ENCODE measurements around the gene SLC17A7. TPM values are rescaled to one million over a fixed set of nuclear protein-coding genes. Genes with fewer than 3 reads are reported as not detected.

Gene SLC17A7
- total and polyA plus RNA-seq, 9 donors = 0.15 to 2.5 (median 0.19) TPM; not detected in 2

DNA sequence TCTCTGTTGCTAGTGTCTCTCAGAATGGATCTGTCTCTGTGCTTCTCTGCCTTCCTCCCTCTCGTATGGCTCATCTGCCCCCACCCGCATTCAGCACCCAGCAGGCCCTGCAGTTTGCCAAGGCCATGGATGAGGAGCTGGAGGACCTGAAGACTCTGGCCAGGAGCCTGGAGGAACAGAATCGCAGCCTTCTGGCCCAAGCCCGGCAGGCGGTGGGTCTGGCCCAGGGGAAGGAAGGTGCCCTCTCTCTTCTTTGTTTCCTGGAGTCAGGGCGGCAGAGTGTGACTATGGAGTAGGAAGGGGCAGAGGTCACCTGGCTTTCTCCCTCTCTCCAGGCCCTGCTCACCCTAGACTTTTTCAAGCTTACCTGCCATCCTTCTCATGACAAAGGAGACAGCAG is 42.4 kb downstream of the SLC17A7 start:
- TF ChIP-seq EP300 (IDR thresholded peaks at IDR 0.05) (no peak), POLR2A (IDR thresholded peaks at IDR 0.05) (no peak)
- TF ChIP-seq, protein P1, sequence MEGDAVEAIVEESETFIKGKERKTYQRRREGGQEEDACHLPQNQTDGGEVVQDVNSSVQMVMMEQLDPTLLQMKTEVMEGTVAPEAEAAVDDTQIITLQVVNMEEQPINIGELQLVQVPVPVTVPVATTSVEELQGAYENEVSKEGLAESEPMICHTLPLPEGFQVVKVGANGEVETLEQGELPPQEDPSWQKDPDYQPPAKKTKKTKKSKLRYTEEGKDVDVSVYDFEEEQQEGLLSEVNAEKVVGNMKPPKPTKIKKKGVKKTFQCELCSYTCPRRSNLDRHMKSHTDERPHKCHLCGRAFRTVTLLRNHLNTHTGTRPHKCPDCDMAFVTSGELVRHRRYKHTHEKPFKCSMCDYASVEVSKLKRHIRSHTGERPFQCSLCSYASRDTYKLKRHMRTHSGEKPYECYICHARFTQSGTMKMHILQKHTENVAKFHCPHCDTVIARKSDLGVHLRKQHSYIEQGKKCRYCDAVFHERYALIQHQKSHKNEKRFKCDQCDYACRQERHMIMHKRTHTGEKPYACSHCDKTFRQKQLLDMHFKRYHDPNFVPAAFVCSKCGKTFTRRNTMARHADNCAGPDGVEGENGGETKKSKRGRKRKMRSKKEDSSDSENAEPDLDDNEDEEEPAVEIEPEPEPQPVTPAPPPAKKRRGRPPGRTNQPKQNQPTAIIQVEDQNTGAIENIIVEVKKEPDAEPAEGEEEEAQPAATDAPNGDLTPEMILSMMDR (IDR thresholded peaks at IDR 0.05) = no peak
- intact Hi-C loops (cut with DNase I) = loop anchor here in 1 of 4 donors (5.0 kb wide), 1 partner anchor 38 kb away; no protein-coding TSS in a partner anchor

DNA sequence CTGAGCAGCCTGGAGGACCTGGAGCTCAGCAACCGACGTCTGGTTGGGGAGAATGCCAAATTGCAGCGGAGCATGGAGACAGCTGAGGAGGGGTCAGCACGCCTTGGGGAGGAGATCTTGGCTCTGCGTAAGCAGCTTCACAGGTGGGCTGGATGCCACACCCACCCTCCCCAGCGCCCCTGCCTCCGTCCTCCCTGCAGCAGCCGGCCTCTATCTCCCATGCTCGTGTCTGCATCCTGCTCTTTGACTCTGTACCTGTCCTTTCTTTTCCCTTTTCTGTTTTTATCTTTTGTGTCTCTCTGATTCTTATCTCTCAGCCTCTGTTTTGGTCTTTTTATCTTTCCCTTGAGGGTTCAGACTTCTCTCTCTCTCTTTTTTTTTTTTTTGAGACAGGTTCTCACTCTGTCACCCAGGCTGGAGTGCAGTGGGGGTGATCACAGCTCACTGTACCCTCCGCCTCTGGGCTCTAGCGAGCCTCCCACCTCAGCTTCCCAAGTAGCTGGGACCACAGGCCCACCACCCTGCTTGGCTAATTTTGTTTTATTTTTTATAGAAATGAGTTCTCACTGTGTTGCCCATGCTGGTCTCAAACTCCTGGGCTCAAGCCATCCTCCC is 43.2 kb downstream of the SLC17A7 start:
- 45 to 53% (median 46%) methylated on average over 11 of the region's 11 CpGs for WGBS, 3 donors
- TF ChIP-seq, protein P1 (IDR thresholded peaks at IDR 0.05) = no peak
- no peak for TF ChIP-seq POLR2A (IDR thresholded peaks at IDR 0.05)
- TF ChIP-seq EP300 (IDR thresholded peaks at IDR 0.05) = no peak
- Histone ChIP-seq H3K4me1 (ENCODE audit: insufficient read depth) (no peaks in the 10 kb centered on the region), H3K9me3 (no peaks in the 10 kb centered on the region), H3K4me3 (no peak overlapping the region), H3K36me3 (no peaks in the 10 kb centered on the region), H3K27ac (no peak overlapping the region), H3K27me3 (no peaks in the 10 kb centered on the region)
- DNase-seq = no peak
- intact Hi-C loops (cut with DNase I) = loop anchor here in 1 of 4 donors (5.0 kb wide), 1 partner anchor 39 kb away; no protein-coding TSS in a partner anchor

More for the DNA sequence above, 42.4 kb downstream of the SLC17A7 start:
- Histone ChIP-seq H3K4me1 (ENCODE audit: insufficient read depth) (no peaks in the 10 kb centered on the region), H3K27ac (no peak overlapping the region), H3K9me3 (no peaks in the 10 kb centered on the region), H3K4me3 (no peak overlapping the region), H3K36me3 (no peaks in the 10 kb centered on the region), H3K27me3 (no peaks in the 10 kb centered on the region)
- 80 to 86% (median 85%) methylated on average over 6 of the region's 6 CpGs for WGBS, 3 donors
- no peak for DNase-seq

DNA sequence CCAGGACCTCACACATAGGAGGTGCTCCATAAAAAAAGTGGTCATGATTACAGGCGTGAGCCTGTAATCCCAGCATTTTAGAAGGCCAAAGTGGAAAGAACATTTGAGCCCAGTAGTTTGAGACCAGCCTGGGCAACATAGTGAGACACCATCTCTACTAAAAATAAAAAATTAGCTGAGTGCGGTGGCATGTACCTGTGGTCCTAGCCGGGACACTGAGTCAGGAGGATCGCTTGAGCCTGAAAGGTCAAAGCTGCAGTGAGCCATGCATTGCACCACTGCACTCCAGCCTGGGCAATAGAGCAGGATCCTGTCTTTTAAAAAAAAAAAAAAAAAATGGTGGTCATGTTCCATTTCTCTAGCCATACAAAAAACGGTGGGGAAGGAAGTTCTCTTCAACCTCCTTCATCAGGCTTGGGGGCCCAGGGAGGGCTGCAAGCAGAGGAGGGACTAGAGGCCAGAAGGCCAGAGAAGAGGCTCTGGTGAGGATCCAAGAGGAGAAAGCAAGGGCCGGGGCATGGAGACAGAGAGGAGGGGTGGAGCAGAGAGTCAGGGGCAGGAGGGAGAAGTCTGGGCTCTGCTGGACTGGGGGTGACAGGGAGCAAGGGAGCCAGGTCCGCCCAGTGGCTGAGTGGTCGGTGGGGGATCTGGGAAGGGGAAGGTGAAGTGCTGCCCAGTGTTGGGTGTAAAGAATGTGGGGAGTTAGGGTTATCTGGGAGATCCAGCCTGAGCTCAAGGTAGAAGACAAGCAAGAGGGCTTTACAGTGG is 44.4 kb downstream of the SLC17A7 start:
- Histone ChIP-seq H3K4me1 (ENCODE audit: insufficient read depth) (no peaks in the 10 kb centered on the region), H3K9me3 (no peaks in the 10 kb centered on the region), H3K4me3 (no peak overlapping the region), H3K27ac (no peak overlapping the region), H3K36me3 (no peaks in the 10 kb centered on the region), H3K27me3 (no peaks in the 10 kb centered on the region)
- DNase-seq = no peak
- 72 to 76% (median 74%) methylated on average over 8 of the region's 8 CpGs for WGBS, 3 donors
- intact Hi-C loops (cut with DNase I) = loop anchor here in 1 of 4 donors (5.0 kb wide), 1 partner anchor 40 kb away; no protein-coding TSS in a partner anchor
- TF ChIP-seq, protein P1 (IDR thresholded peaks at IDR 0.05) = no peak
- TF ChIP-seq POLR2A (IDR thresholded peaks at IDR 0.05) (no peak), EP300 (IDR thresholded peaks at IDR 0.05) (no peak)

DNA sequence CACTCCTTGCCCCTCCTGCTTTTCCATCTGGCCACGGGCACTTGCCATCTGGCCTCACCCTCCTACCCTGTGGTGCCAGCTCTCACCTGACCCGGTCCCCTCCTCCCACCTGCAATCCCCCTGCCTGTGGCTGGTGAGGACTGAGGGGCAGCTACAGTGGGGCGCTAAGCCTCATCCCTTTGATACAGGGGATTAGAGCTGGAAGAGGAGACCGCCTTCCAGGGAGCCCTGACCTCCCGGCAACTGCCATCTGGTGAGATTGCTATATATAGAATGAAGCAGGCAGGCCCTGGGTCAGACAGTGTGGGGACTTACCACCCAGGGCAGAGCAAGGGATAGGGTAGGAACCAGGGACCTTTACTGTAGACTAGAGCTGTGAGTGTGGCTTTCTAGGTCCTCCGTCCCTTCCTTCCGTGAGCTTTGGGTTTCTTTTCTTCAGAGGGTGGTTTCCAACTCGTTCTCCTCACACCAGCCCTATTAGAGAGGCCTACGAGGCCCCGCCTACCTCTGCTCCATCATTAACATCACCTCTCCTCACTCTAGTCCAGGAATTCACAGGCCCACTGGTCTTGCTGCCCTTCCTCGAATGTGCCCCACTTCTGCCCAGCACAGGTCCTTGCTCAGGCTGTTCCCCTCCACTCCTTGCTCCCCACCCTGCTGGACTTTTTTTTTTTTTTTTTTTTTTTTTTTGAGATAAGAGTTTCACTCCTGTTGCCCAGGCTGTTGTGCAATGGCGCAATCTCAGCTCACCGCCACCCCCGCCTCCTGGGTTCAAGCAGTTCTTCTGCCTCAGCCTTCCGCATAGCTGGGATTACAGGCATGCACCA is 45.5 kb downstream of the SLC17A7 start:
- no peaks in the 10 kb centered on the region for H3K36me3 ChIP-seq
- H3K4me3 ChIP-seq = no peak overlapping the region
- whole genome bisulfite sequencing, 3 donors = 68 to 80% (median 72%) methylated on average over 15 of the region's 15 CpGs
- intact Hi-C loops (cut with DNase I) = loop anchor here in 1 of 4 donors (5.0 kb wide), 1 partner anchor 42 kb away; no protein-coding TSS in a partner anchor
- TF ChIP-seq POLR2A (IDR thresholded peaks at IDR 0.05) (no peak), EP300 (IDR thresholded peaks at IDR 0.05) (no peak)
- TF ChIP-seq, protein P1 (IDR thresholded peaks at IDR 0.05) = no peak
- peak in 1 of 5 donors; percentile 22 for DNase-seq
- no peaks in the 10 kb centered on the region for H3K4me1 ChIP-seq (ENCODE audit: insufficient read depth)
- no peaks in the 10 kb centered on the region for H3K27me3 ChIP-seq
- no peaks in the 10 kb centered on the region for H3K9me3 ChIP-seq
- no peak overlapping the region for H3K27ac ChIP-seq

All from ovary (tissue), 9 donors.